PC-3 (cell line): Measurements from ENCODE around the gene HS3ST2. TPM values are rescaled to one million over a fixed set of nuclear protein-coding genes. Genes with fewer than 3 reads are reported as not detected.

Experiments
- ATAC-seq: fragments of 200-7000 bp; cut with Tn5 transposase; 2 replicates; pipeline ENCODE4 v1.9.1; 2020; ENCODE audit warnings: mild to moderate bottlenecking, moderate library complexity
- BruUV-seq: library from RNA; stranded (reverse); fragments of 400-500 nt; replicated peaks from 2 replicates; lab custom pipeline; 2021; lab: Mats Ljungman, UMichigan
- CTCF ChIA-PET: fragments of 300-600 bp; sonication (Branson Sonifier 250); formaldehyde crosslinking; loops from one replicate; lab custom pipeline; 2022; ENCODE audit warnings: antibody characterized with exemption; lab: Charles Lee
- POLR2A ChIA-PET: fragments of 300-600 bp; sonication (Branson Sonifier 250); formaldehyde crosslinking; loops from one replicate; lab custom pipeline; 2022; ENCODE audit warnings: antibody characterized with exemption; ENCODE audit not compliant: unreplicated experiment; lab: Charles Lee
- DNase-seq: peaks from one replicate; pipeline ENCODE4 v3.0.0-alpha.2; 2015
- H2AFZ ChIP-seq: fragments of 300-600 bp; sonication (generic); 2 replicates; pipeline ENCODE4 v1.6.0; 2016; ENCODE audit warnings: antibody characterized with exemption, low read length
- H3F3A ChIP-seq: fragments of 300-600 bp; sonication (generic); one replicate; pipeline ENCODE4 v1.6.0; 2017; ENCODE audit warnings: antibody characterized with exemption, low read length, control low read depth, mild to moderate bottlenecking; ENCODE audit not compliant: unreplicated experiment
- H3K27ac ChIP-seq: fragments of 300-600 bp; sonication (generic); 2 replicates; pipeline ENCODE4 v1.5.1; 2016; ENCODE audit warnings: mild to moderate bottlenecking, low read length
- H3K27me3 ChIP-seq: fragments of 300-600 bp; sonication (generic); 2 replicates; pipeline ENCODE4 v1.6.1; 2016; ENCODE audit warnings: low read length, mixed read lengths
- H3K36me3 ChIP-seq: fragments of 300-600 bp; sonication (generic); 2 replicates; pipeline ENCODE4 v1.6.1; 2016; ENCODE audit warnings: low read depth, mixed run types, low read length, mixed read lengths
- H3K4me1 ChIP-seq: fragments of 300-600 bp; sonication (generic); 2 replicates; pipeline ENCODE4 v1.5.1; 2016; ENCODE audit warnings: low read length; ENCODE audit not compliant: insufficient read depth
- H3K4me2 ChIP-seq: fragments of 300-600 bp; sonication (generic); 2 replicates; pipeline ENCODE4 v1.6.0; 2016; ENCODE audit warnings: low read length
- H3K4me3 ChIP-seq: fragments of 300-600 bp; sonication (generic); 2 replicates; pipeline ENCODE4 v1.5.1; 2016; ENCODE audit warnings: mild to moderate bottlenecking, low read length, mixed read lengths
- H3K79me2 ChIP-seq: fragments of 300-600 bp; sonication (generic); 2 replicates; pipeline ENCODE4 v1.6.1; 2017; ENCODE audit warnings: low read length, mixed read lengths
- H3K9ac ChIP-seq: fragments of 300-600 bp; sonication (generic); 2 replicates; pipeline ENCODE4 v1.6.0; 2016; ENCODE audit warnings: mild to moderate bottlenecking, low read length
- H3K9me2 ChIP-seq: fragments of 300-600 bp; sonication (generic); replicated peaks from 2 replicates; pipeline ENCODE4 v1.6.1; 2016; ENCODE audit warnings: mixed run types, low read length, mixed read lengths
- H3K9me3 ChIP-seq: fragments of 300-600 bp; sonication (generic); 2 replicates; pipeline ENCODE4 v1.6.1; 2016; ENCODE audit warnings: low read length, mixed read lengths
- H4K20me1 ChIP-seq: fragments of 300-600 bp; sonication (generic); 2 replicates; pipeline ENCODE4 v1.6.1; 2016; ENCODE audit warnings: low read length, mixed read lengths
- EZH2 ChIP-seq: fragments of 300-600 bp; sonication (generic); IDR thresholded peaks from one replicate; pipeline ENCODE4 v1.6.1; 2017; ENCODE audit warnings: antibody characterized with exemption, mild to moderate bottlenecking, low read length; ENCODE audit not compliant: unreplicated experiment
- EZH2phosphoT487 ChIP-seq: fragments of 300-600 bp; sonication (generic); IDR thresholded peaks from 2 replicates; pipeline ENCODE4 v1.6.1; 2018; ENCODE audit warnings: mild to moderate bottlenecking, antibody characterized with exemption, low read length, borderline replicate concordance
- intact Hi-C: fragments of 100-400 bp; cut with micrococcal nuclease; formaldehyde crosslinking; loops from 2 replicates; pipeline ENCODE4 v1.9.0; 2023
- total RNA-seq: library from RNA; depleted of rRNA; stranded (reverse); fragments of >200 nt; gene quantifications from 2 replicates; pipeline ENCODE4 v1.2.3, GENCODE V29; 2014
- TF ChIP-seq, protein P1 (sequence below): fragments of 300-600 bp; sonication (generic); conservative IDR thresholded peaks from 2 replicates; pipeline ENCODE4 v1.5.1; 2017; ENCODE audit warnings: antibody characterized with exemption, low read depth, mild to moderate bottlenecking, low read length

HS3ST2 gene
- total RNA-seq, 1 experiment from 2014 or later, result not detected

DNA sequence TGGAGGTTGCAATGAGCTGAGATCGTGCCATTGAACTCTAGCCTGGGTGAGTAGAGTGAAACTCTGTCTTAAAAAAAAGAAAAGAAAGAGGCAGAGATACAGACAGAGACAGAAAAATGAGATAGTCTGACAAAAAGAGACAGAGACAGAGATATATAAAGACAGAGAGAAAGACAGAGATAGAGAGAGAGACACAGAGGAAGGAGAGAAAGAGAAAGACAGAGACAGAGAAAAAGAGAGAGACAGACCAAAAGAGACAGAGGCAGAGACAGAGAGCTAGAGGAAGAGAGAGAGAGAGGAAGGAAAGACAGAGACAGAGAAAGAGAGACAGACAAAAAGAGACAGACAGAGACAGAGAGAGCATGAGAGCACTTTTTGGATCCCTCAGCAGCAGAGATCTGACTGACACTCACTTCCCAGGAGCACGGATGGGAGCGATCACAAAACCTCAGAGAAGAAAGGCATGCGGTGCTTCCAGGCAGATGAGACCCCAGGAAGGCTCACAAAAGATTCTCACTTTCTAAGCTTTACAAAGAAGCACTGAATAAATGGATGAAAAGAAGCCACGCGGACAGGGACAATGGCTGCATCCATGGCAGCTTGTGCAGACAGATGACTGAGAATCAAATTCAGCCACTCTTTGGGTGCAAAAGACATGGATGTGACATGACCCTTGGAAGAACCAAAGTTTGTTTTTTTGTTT lies 38.6 kb upstream of the HS3ST2 start:
- BruUV-seq, result no TSS peak
- Histone ChIP-seq H3K4me3 (no peak overlapping the region), H3K9me3 (no peaks in the 10 kb centered on the region), H3K4me1 (no peaks in the 10 kb centered on the region), H3K27ac (no peak overlapping the region), H3K9ac (no peak overlapping the region), H2AFZ (no peak overlapping the region), H4K20me1 (no peaks in the 10 kb centered on the region), H3K36me3 (no peaks in the 10 kb centered on the region), H3K27me3 (peaks cover 20% of the 10 kb centered on the region), H3K4me2 (no peak overlapping the region), H3F3A (no peaks in the 10 kb centered on the region), H3K79me2 (no peaks in the 10 kb centered on the region), H3K9me2 (no peaks in the 10 kb centered on the region)
- ChIA-PET CTCF (no interaction called here), POLR2A (no interaction called here)
- TF ChIP-seq EZH2phosphoT487 (no peak), EZH2 (no peak)
- TF ChIP-seq, protein P1, sequence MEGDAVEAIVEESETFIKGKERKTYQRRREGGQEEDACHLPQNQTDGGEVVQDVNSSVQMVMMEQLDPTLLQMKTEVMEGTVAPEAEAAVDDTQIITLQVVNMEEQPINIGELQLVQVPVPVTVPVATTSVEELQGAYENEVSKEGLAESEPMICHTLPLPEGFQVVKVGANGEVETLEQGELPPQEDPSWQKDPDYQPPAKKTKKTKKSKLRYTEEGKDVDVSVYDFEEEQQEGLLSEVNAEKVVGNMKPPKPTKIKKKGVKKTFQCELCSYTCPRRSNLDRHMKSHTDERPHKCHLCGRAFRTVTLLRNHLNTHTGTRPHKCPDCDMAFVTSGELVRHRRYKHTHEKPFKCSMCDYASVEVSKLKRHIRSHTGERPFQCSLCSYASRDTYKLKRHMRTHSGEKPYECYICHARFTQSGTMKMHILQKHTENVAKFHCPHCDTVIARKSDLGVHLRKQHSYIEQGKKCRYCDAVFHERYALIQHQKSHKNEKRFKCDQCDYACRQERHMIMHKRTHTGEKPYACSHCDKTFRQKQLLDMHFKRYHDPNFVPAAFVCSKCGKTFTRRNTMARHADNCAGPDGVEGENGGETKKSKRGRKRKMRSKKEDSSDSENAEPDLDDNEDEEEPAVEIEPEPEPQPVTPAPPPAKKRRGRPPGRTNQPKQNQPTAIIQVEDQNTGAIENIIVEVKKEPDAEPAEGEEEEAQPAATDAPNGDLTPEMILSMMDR, result no peak
- ATAC-seq (no peak), DNase-seq (no peak)
- intact Hi-C loops, result no loop called here

DNA sequence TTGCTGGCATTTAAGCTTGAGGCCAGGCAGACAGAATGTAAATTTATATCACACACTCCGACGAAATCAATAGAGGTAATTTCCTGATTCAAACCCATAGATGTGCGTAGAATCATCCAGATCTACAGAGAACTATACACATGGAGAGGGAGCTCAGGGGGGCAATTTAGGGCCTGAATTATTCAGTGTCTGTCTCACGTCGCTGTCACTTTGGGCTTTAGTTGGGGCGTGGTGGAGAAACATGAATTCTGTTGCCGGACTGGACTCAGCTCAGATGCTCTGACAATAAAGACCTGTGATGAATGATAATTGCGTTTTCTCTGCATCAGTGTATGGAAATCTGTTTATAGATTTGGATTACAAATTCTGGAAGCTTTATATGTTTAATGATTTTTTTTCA lies 32.5 kb upstream of the HS3ST2 start:
- DNase-seq (no peak), ATAC-seq (no peak)
- BruUV-seq, result no TSS peak
- peaks cover 20% of the 10 kb centered on the region; the same call in 1 of the 2 replicates for H3K27me3 ChIP-seq
- no peak overlapping the region for H3K27ac ChIP-seq
- H3K4me2 ChIP-seq, result no peak overlapping the region
- no peaks in the 10 kb centered on the region for H4K20me1 ChIP-seq
- no peaks in the 10 kb centered on the region for H3K9me2 ChIP-seq
- ChIA-PET CTCF (no interaction called here), POLR2A (no interaction called here)
- no peak for TF ChIP-seq EZH2
- TF ChIP-seq, protein P1, result no peak
- TF ChIP-seq EZH2phosphoT487, result no peak
- intact Hi-C loops, result loop anchor here (10.0 kb wide), 1 partner anchor 193 kb away; no protein-coding TSS in a partner anchor
- no peak overlapping the region for H3K9ac ChIP-seq
- H3K9me3 ChIP-seq, result no peaks in the 10 kb centered on the region
- H2AFZ ChIP-seq, result no peak overlapping the region
- no peak overlapping the region for H3K4me3 ChIP-seq
- no peaks in the 10 kb centered on the region for H3K79me2 ChIP-seq
- H3K4me1 ChIP-seq, result peaks cover 3% of the 10 kb centered on the region; the same call in 1 of the 2 replicates
- H3K36me3 ChIP-seq, result no peaks in the 10 kb centered on the region
- no peaks in the 10 kb centered on the region for H3F3A ChIP-seq

DNA sequence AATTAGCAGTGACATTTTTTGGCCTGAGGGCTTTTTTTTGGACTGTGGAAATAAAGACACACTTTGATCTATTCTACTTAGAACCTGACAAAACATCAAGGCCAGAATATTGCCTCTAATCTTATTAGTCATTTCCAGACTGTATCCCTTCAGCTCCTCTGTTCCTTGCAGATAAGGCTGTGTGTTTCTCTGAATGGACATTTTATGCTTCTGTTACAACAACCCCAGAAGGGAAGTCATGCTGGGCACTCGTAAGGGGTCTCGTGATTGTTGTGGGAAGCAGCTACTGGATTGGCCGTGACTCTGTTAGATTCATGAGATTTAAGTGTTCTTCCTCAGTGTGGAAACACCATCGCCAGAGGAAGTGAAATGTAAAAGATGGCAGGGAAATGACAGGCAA lies 31.6 kb upstream of the HS3ST2 start:
- Histone ChIP-seq H3K27ac (no peak overlapping the region), H2AFZ (no peak overlapping the region), H3K79me2 (no peaks in the 10 kb centered on the region), H3K9ac (no peak overlapping the region), H3K9me2 (no peaks in the 10 kb centered on the region), H3K4me1 (peaks cover 9% of the 10 kb centered on the region; the same call in 1 of the 2 replicates), H3F3A (peaks cover 3% of the 10 kb centered on the region), H3K4me3 (no peak overlapping the region), H3K9me3 (no peaks in the 10 kb centered on the region), H3K4me2 (no peak overlapping the region), H3K36me3 (no peaks in the 10 kb centered on the region), H3K27me3 (0 out of 2 replicates have a peak, but pooled peaks cover 16% of the 10 kb centered on the region), H4K20me1 (no peaks in the 10 kb centered on the region)
- ChIA-PET POLR2A (no interaction called here), CTCF (no interaction called here)
- TF ChIP-seq EZH2phosphoT487 (no peak), EZH2 (no peak)
- TF ChIP-seq, protein P1, result no peak
- no peak for ATAC-seq
- no peak for DNase-seq
- intact Hi-C loops, result loop anchor here (10.0 kb wide), 1 partner anchor 192 kb away; no protein-coding TSS in a partner anchor
- no TSS peak for BruUV-seq
